Suprapubic skin (tissue), 4 donors: ENCODE data around the gene IFNA14. TPM values are rescaled to one million over a fixed set of nuclear protein-coding genes. Genes with fewer than 3 reads are reported as not detected.
"Not testable (repeated sequence)": the region's sequence is repeated elsewhere in the genome, so short reads cannot be mapped to it uniquely, and the experiment has no call there.

Source experiments
- DNase-seq, 2 donors: peaks; one replicate each; pipeline ENCODE4 v3.0.0-alpha.2; 2019; ENCODE audit warnings: low spot score in 2 of 2
- H3K27ac ChIP-seq: fragments of 200-600 bp; sonication (generic); one replicate; pipeline ENCODE4 v1.5.1; 2019
- H3K27me3 ChIP-seq: fragments of 200-600 bp; sonication (generic); one replicate; pipeline ENCODE4 v1.5.1; 2019
- H3K36me3 ChIP-seq: fragments of 200-600 bp; sonication (generic); one replicate; pipeline ENCODE4 v1.5.1; 2019
- H3K4me1 ChIP-seq: fragments of 200-600 bp; sonication (generic); one replicate; pipeline ENCODE4 v1.5.1; 2019
- H3K4me3 ChIP-seq: fragments of 200-600 bp; sonication (generic); one replicate; pipeline ENCODE4 v1.5.1; 2019; ENCODE audit warnings: mild to moderate bottlenecking
- H3K9me3 ChIP-seq: fragments of 200-600 bp; sonication (generic); one replicate; pipeline ENCODE4 v1.5.1; 2019
- CTCF ChIP-seq, 2 donors: fragments of 200-600 bp in 1 of 2; fragments of 450-650 bp in 1 of 2; sonication (generic) in 1 of 2; IDR thresholded peaks; one replicate each; pipeline ENCODE4 v1.5.1; 2016 to 2019; ENCODE audit warnings: antibody characterized with exemption in 2 of 2, mild to moderate bottlenecking in 1 of 2, moderate library complexity in 1 of 2
- EP300 ChIP-seq: sonication (generic); formaldehyde crosslinking; IDR thresholded peaks from one replicate; pipeline ENCODE4 v1.6.1; 2017; ENCODE audit warnings: antibody characterized with exemption
- POLR2A ChIP-seq, 2 donors: fragments of 450-650 bp; IDR thresholded peaks; one replicate each; pipeline ENCODE4 v1.6.1; 2017; ENCODE audit warnings: antibody characterized with exemption in 2 of 2, mild to moderate bottlenecking in 2 of 2, moderate library complexity in 2 of 2
- POLR2AphosphoS5 ChIP-seq, 3 donors: sonication (generic); formaldehyde crosslinking; IDR thresholded peaks; one replicate each; pipeline ENCODE4 v1.6.1; 2017; ENCODE audit warnings: antibody characterized with exemption in 3 of 3
- WGBS: methylation state at CpG from one replicate; pipeline ENCODE4 v1.1.5; 2018; 5-methylcytosine and 5-hydroxymethylcytosine counted together
- total RNA-seq, 4 donors: library from RNA; depleted of rRNA; stranded (reverse); fragments of >200 nt; gene quantifications; one replicate each; pipeline ENCODE4 v1.1.0, GENCODE V29; 2016

IFNA14 gene
- total RNA-seq, 4 donors from 2014 or later, result not detected

- H3K4me3 ChIP-seq, result no peak overlapping the region
- WGBS, result 72% methylated on average over 2 of the region's 4 CpGs
- H3K4me1 ChIP-seq, result no peaks in the 10 kb centered on the region
- no peaks in the 10 kb centered on the region for H3K9me3 ChIP-seq
- H3K27ac ChIP-seq, result no peak overlapping the region
- TF ChIP-seq CTCF (IDR thresholded peaks at IDR 0.05), result no peak
- TF ChIP-seq POLR2AphosphoS5 (IDR thresholded peaks at IDR 0.05), result no peak
- TF ChIP-seq EP300, result no peak
- TF ChIP-seq POLR2A (IDR thresholded peaks at IDR 0.05), result no peak
- no peak for DNase-seq
- H3K36me3 ChIP-seq, result no peaks in the 10 kb centered on the region
- no peaks in the 10 kb centered on the region for H3K27me3 ChIP-seq
These were observed 5.6 kb downstream of the IFNA14 start for GRCh38 chr9:21234153-21234687.

- Histone ChIP-seq H3K27ac (no peak overlapping the region), H3K4me3 (no peak overlapping the region), H3K4me1 (no peaks in the 10 kb centered on the region), H3K27me3 (no peaks in the 10 kb centered on the region), H3K36me3 (no peaks in the 10 kb centered on the region), H3K9me3 (no peaks in the 10 kb centered on the region)
- DNase-seq, result no peak
- WGBS, result 100% methylated on average over 1 of the region's 2 CpGs
- TF ChIP-seq POLR2A (IDR thresholded peaks at IDR 0.05) (no peak), POLR2AphosphoS5 (IDR thresholded peaks at IDR 0.05) (no peak), CTCF (IDR thresholded peaks at IDR 0.05) (no peak), EP300 (no peak)
These were observed 6.5 kb downstream of the IFNA14 start for GRCh38 chr9:21233258-21233657.

- H3K27me3 ChIP-seq, result no peaks in the 10 kb centered on the region
- no peaks in the 10 kb centered on the region for H3K36me3 ChIP-seq
- no peak for DNase-seq
- no peak within 1 kb of the TSS for H3K4me3 ChIP-seq
- no peaks in the 10 kb centered on the region for H3K9me3 ChIP-seq
- TF ChIP-seq EP300 (no peak), POLR2AphosphoS5 (IDR thresholded peaks at IDR 0.05) (no peak), POLR2A (IDR thresholded peaks at IDR 0.05) (no peak), CTCF (IDR thresholded peaks at IDR 0.05) (no peak)
- no peak within 1 kb of the TSS for H3K27ac ChIP-seq
- no peaks in the 10 kb centered on the region for H3K4me1 ChIP-seq
- 78% methylated on average over 2 of the region's 2 CpGs for WGBS
These were observed 11.7 kb downstream of the IFNA14 start, which contains the start of gene IFNA17 for GRCh38 chr9:21228122-21228521. Gene IFNA17 (minus strand): TSS chr9:21228222. CDS start chr9:21228173, 49 bp downstream.

- WGBS, result 71% methylated on average over 1 of the region's 1 CpG
- not testable (repeated sequence) for H3K9me3 ChIP-seq
These were observed 22.6 kb downstream of the IFNA14 start, which contains the start of gene IFNA16 for GRCh38 chr9:21217211-21217610. Gene IFNA16 (minus strand): TSS chr9:21217311. CDS start chr9:21217305, 6 bp downstream.

GRCh38 chr9:21213411-21214326, 26.1 kb downstream of the IFNA14 start:
- H3K36me3 ChIP-seq, H3K27me3 ChIP-seq, H3K27ac ChIP-seq, H3K4me3 ChIP-seq, H3K4me1 ChIP-seq, DNase-seq, H3K9me3 ChIP-seq: not testable (repeated sequence)
- WGBS, result 40% methylated on average over 5 of the region's 5 CpGs

More at GRCh38 chr9:21217211-21217610, 22.6 kb downstream of the IFNA14 start, which contains the start of gene IFNA16:
- H3K27me3 ChIP-seq, H3K4me1 ChIP-seq, H3K36me3 ChIP-seq, H3K4me3 ChIP-seq, DNase-seq, H3K27ac ChIP-seq: not testable (repeated sequence)

- not testable (repeated sequence) for H3K36me3 ChIP-seq, H3K4me3 ChIP-seq, H3K9me3 ChIP-seq, H3K27me3 ChIP-seq, H3K27ac ChIP-seq, H3K4me1 ChIP-seq
- peak in 1 of 2 donors; percentile 24 for DNase-seq
- 82% methylated on average over 1 of the region's 2 CpGs for WGBS
These were observed 27.6 kb downstream of the IFNA14 start for GRCh38 chr9:21212160-21212559.

GRCh38 chr9:21210782-21211181, 29.0 kb downstream of the IFNA14 start:
- DNase-seq, H3K9me3 ChIP-seq, H3K27me3 ChIP-seq, H3K36me3 ChIP-seq, H3K4me1 ChIP-seq, H3K4me3 ChIP-seq, H3K27ac ChIP-seq: not testable (repeated sequence)
- WGBS, result no CpG with 5 or more reads among the region's 2 CpGs
